Neural progenitor cell (in vitro differentiated cells): ENCODE measurements around the gene BFSP1. TPM values are rescaled to one million over a fixed set of nuclear protein-coding genes. Genes with fewer than 3 reads are reported as not detected.

Source experiments
- DNase-seq: peaks from one replicate; pipeline ENCODE4 v3.0.0-alpha.2; 2016; ENCODE audit warnings: low spot score
- H2AFZ ChIP-seq: fragments of 200-600 bp; sonication (generic); replicated peaks from 2 replicates; pipeline ENCODE4 v1.6.1; 2016; ENCODE audit warnings: antibody characterized with exemption
- H3F3A ChIP-seq: fragments of 200-600 bp; sonication (generic); 2 replicates; pipeline ENCODE4 v1.6.1; 2016; ENCODE audit warnings: antibody characterized with exemption, low read depth
- H3K27ac ChIP-seq: fragments of 200-600 bp; sonication (generic); 2 replicates; pipeline ENCODE4 v1.5.1; 2016; ENCODE audit warnings: mild to moderate bottlenecking
- H3K27me3 ChIP-seq: fragments of 200-600 bp; sonication (generic); 2 replicates; pipeline ENCODE4 v1.6.1; 2016; ENCODE audit warnings: mild to moderate bottlenecking, moderate library complexity
- H3K36me3 ChIP-seq: fragments of 200-600 bp; sonication (generic); 2 replicates; pipeline ENCODE4 v1.5.1; 2016
- H3K4me1 ChIP-seq: fragments of 200-600 bp; sonication (generic); 2 replicates; pipeline ENCODE4 v1.6.1; 2016; ENCODE audit warnings: mixed run types
- H3K4me2 ChIP-seq: fragments of 200-600 bp; sonication (generic); 2 replicates; pipeline ENCODE4 v1.6.1; 2016
- H3K4me3 ChIP-seq: fragments of 200-600 bp; sonication (generic); 2 replicates; pipeline ENCODE4 v1.5.1; 2016
- H3K79me2 ChIP-seq: fragments of 200-600 bp; sonication (generic); 2 replicates; pipeline ENCODE4 v1.6.1; 2016; ENCODE audit warnings: low read depth
- H3K9ac ChIP-seq: fragments of 200-600 bp; sonication (generic); 2 replicates; pipeline ENCODE4 v1.6.1; 2016
- H3K9me3 ChIP-seq: fragments of 200-600 bp; sonication (generic); 2 replicates; pipeline ENCODE4 v1.5.1; 2016; ENCODE audit warnings: low read depth
- H4K20me1 ChIP-seq: fragments of 200-600 bp; sonication (generic); 2 replicates; pipeline ENCODE4 v1.6.1; 2016; ENCODE audit warnings: low read depth
- H3K27ac Mint-ChIP-seq: 3 replicates; pipeline ENCODE4 v1.8.0; 2021; ENCODE audit warnings: mixed read lengths
- H3K27me3 Mint-ChIP-seq: 2 replicates; pipeline ENCODE4 v1.8.0; 2022; ENCODE audit warnings: low read depth, mild to moderate bottlenecking, inconsistent platforms, moderate library complexity, mixed read lengths; ENCODE audit not compliant: insufficient read depth
- H3K36me3 Mint-ChIP-seq: 3 replicates; pipeline ENCODE4 v1.8.0; 2021; ENCODE audit warnings: mixed read lengths
- H3K4me1 Mint-ChIP-seq: 3 replicates; pipeline ENCODE4 v1.8.0; 2021; ENCODE audit warnings: mixed read lengths
- H3K4me3 Mint-ChIP-seq: 3 replicates; pipeline ENCODE4 v1.8.0; 2021; ENCODE audit warnings: mild to moderate bottlenecking, moderate library complexity, mixed read lengths
- H3K9me3 Mint-ChIP-seq: 3 replicates; pipeline ENCODE4 v1.8.0; 2020; ENCODE audit warnings: mixed read lengths
- EZH2 ChIP-seq: fragments of 200-600 bp; sonication (generic); IDR thresholded peaks from 2 replicates; pipeline ENCODE4 v1.6.1; 2017; ENCODE audit warnings: antibody characterized with exemption, mild to moderate bottlenecking, moderate library complexity
- EZH2phosphoT487 ChIP-seq: fragments of 200-600 bp; sonication (generic); IDR thresholded peaks from 2 replicates; pipeline ENCODE4 v1.6.1; 2017; ENCODE audit warnings: antibody characterized with exemption
- total RNA-seq: library from RNA; depleted of rRNA; stranded (reverse); fragments of >200 nt; gene quantifications from 2 replicates; pipeline ENCODE4 v1.2.3, GENCODE V29; 2015; ENCODE audit warnings: low replicate concordance
- TF ChIP-seq, protein P1 (sequence below): fragments of 200-600 bp; sonication (generic); IDR thresholded peaks from 2 replicates; pipeline ENCODE4 v1.5.1; 2017; ENCODE audit warnings: antibody characterized with exemption, mild to moderate bottlenecking

The BFSP1 gene
- total RNA-seq, 1 donor from 2014 or later = not detected

GRCh38 chr20:17525132-17525531 lies 6.0 kb downstream of the BFSP1 start:
- no peak for DNase-seq
- Mint-ChIP-seq H3K9me3 (peaks cover 7% of the 10 kb centered on the region), H3K27me3 (peaks cover 65% of the 10 kb centered on the region), H3K36me3 (no peaks in the 10 kb centered on the region), H3K4me3 (no peak overlapping the region), H3K27ac (no peak overlapping the region), H3K4me1 (no peaks in the 10 kb centered on the region)
- TF ChIP-seq, protein P1, sequence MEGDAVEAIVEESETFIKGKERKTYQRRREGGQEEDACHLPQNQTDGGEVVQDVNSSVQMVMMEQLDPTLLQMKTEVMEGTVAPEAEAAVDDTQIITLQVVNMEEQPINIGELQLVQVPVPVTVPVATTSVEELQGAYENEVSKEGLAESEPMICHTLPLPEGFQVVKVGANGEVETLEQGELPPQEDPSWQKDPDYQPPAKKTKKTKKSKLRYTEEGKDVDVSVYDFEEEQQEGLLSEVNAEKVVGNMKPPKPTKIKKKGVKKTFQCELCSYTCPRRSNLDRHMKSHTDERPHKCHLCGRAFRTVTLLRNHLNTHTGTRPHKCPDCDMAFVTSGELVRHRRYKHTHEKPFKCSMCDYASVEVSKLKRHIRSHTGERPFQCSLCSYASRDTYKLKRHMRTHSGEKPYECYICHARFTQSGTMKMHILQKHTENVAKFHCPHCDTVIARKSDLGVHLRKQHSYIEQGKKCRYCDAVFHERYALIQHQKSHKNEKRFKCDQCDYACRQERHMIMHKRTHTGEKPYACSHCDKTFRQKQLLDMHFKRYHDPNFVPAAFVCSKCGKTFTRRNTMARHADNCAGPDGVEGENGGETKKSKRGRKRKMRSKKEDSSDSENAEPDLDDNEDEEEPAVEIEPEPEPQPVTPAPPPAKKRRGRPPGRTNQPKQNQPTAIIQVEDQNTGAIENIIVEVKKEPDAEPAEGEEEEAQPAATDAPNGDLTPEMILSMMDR = no peak
- TF ChIP-seq EZH2phosphoT487 (no peak), EZH2 (no peak)
- no peaks in the 10 kb centered on the region for H3K79me2 ChIP-seq
- no peaks in the 10 kb centered on the region for H3K9me3 ChIP-seq
- H3K27me3 ChIP-seq = peaks cover 100% of the 10 kb centered on the region
- H3K36me3 ChIP-seq = no peaks in the 10 kb centered on the region
- no peaks in the 10 kb centered on the region for H3K4me1 ChIP-seq
- no peak overlapping the region for H3K9ac ChIP-seq
- H2AFZ ChIP-seq = no peak overlapping the region
- H4K20me1 ChIP-seq = peaks cover 13% of the 10 kb centered on the region
- H3K4me3 ChIP-seq = no peak overlapping the region
- no peak overlapping the region for H3K27ac ChIP-seq
- no peak overlapping the region for H3K4me2 ChIP-seq
- H3F3A ChIP-seq = peaks cover 2% of the 10 kb centered on the region

- Histone ChIP-seq H2AFZ (no peak overlapping the region), H3K4me1 (no peaks in the 10 kb centered on the region), H3K27ac (no peak overlapping the region), H3K36me3 (no peaks in the 10 kb centered on the region), H3F3A (no peaks in the 10 kb centered on the region), H3K9ac (no peak overlapping the region), H3K79me2 (no peaks in the 10 kb centered on the region), H3K9me3 (no peaks in the 10 kb centered on the region), H4K20me1 (peaks cover 7% of the 10 kb centered on the region), H3K4me2 (no peak overlapping the region), H3K27me3 (peaks cover 97% of the 10 kb centered on the region), H3K4me3 (no peak overlapping the region)
- no peak overlapping the region for H3K4me3 Mint-ChIP-seq
- DNase-seq = no peak
- peaks cover 6% of the 10 kb centered on the region for H3K9me3 Mint-ChIP-seq
- H3K27me3 Mint-ChIP-seq = peaks cover 61% of the 10 kb centered on the region
- no peak for TF ChIP-seq EZH2
- TF ChIP-seq, protein P1 = no peak
- no peaks in the 10 kb centered on the region for H3K4me1 Mint-ChIP-seq
- H3K36me3 Mint-ChIP-seq = no peaks in the 10 kb centered on the region
- H3K27ac Mint-ChIP-seq = no peak overlapping the region
Measured at GRCh38 chr20:17524560-17524959, 6.6 kb downstream of the BFSP1 start.

GRCh38 chr20:17523326-17523725 lies 7.9 kb downstream of the BFSP1 start:
- H3K27ac Mint-ChIP-seq = no peak overlapping the region
- peaks cover 54% of the 10 kb centered on the region for H3K27me3 Mint-ChIP-seq
- H3K79me2 ChIP-seq = no peaks in the 10 kb centered on the region
- H3K36me3 Mint-ChIP-seq = no peaks in the 10 kb centered on the region
- no peak overlapping the region for H3K4me3 ChIP-seq
- no peaks in the 10 kb centered on the region for H3F3A ChIP-seq
- H3K27me3 ChIP-seq = peaks cover 97% of the 10 kb centered on the region
- H3K4me1 Mint-ChIP-seq = no peaks in the 10 kb centered on the region
- no peak overlapping the region for H3K4me2 ChIP-seq
- H4K20me1 ChIP-seq = no peaks in the 10 kb centered on the region
- peaks cover 3% of the 10 kb centered on the region for H3K9me3 Mint-ChIP-seq
- no peaks in the 10 kb centered on the region for H3K36me3 ChIP-seq
- no peak overlapping the region for H2AFZ ChIP-seq
- no peaks in the 10 kb centered on the region for H3K4me1 ChIP-seq
- DNase-seq = no peak
- H3K9ac ChIP-seq = no peak overlapping the region
- H3K9me3 ChIP-seq = no peaks in the 10 kb centered on the region
- H3K27ac ChIP-seq = no peak overlapping the region
- H3K4me3 Mint-ChIP-seq = no peak overlapping the region
- TF ChIP-seq EZH2 = no peak
- TF ChIP-seq, protein P1 = no peak
- TF ChIP-seq EZH2phosphoT487 = no peak
